HepG2 (cell line): ENCODE measurements around the gene RMI2. TPM values are rescaled to one million over a fixed set of nuclear protein-coding genes. Genes with fewer than 3 reads are reported as not detected.

Experiments used
- BRF2 ChIP-seq: sonication (generic); formaldehyde crosslinking; IDR thresholded peaks from 2 replicates; pipeline ENCODE4 v1.8.1; 2022; ENCODE audit warnings: mild to moderate bottlenecking, missing genetic modification reagents
- CHD2 ChIP-seq: IDR thresholded peaks from 2 replicates; pipeline ENCODE4 v1.6.1; 2011; ENCODE audit warnings: low read depth, low read length, improper control_type of control experiment
- ETV6 ChIP-seq: sonication (generic); formaldehyde crosslinking; conservative IDR thresholded peaks from 2 replicates; pipeline ENCODE4 v1.4.0; 2020; ENCODE audit warnings: missing genetic modification reagents
- FOXP4 ChIP-seq: sonication (generic); formaldehyde crosslinking; IDR thresholded peaks from 2 replicates; pipeline ENCODE4 v1.4.0; 2020; ENCODE audit warnings: missing genetic modification reagents
- GATA4 ChIP-seq: sonication (generic); IDR thresholded peaks from 2 replicates; pipeline ENCODE4 v1.6.1; 2016; ENCODE audit warnings: antibody characterized with exemption, low read depth, borderline replicate concordance
- IKZF4 ChIP-seq: sonication (generic); formaldehyde crosslinking; IDR thresholded peaks from 2 replicates; pipeline ENCODE4 v1.5.1; 2020; ENCODE audit warnings: borderline replicate concordance, mild to moderate bottlenecking, low read depth, missing genetic modification reagents; ENCODE audit errors: not compliant biosample characterization
- KDM3A ChIP-seq: IDR thresholded peaks from 2 replicates; pipeline ENCODE4 v1.6.1; 2018; ENCODE audit warnings: low read depth, missing compliant biosample characterization
- NBN ChIP-seq: fragments of 450-650 bp; conservative IDR thresholded peaks from 2 replicates; pipeline ENCODE4 v1.6.1; 2017
- NFE2 ChIP-seq: sonication (generic); formaldehyde crosslinking; IDR thresholded peaks from 2 replicates; pipeline ENCODE4 v1.4.0; 2020; ENCODE audit warnings: missing genetic modification reagents
- PBX2 ChIP-seq: IDR thresholded peaks from 2 replicates; pipeline ENCODE4 v1.6.1; 2016; ENCODE audit warnings: control low read depth
- RAD21 ChIP-seq: fragments of 450-650 bp; formaldehyde crosslinking; IDR thresholded peaks from 2 replicates; pipeline ENCODE4 v1.5.0; 2020; ENCODE audit warnings: mild to moderate bottlenecking
- RBM39 ChIP-seq: fragments of 200-400 bp; formaldehyde crosslinking; IDR thresholded peaks from one replicate; pipeline ENCODE4 v1.6.1; 2018; ENCODE audit warnings: antibody characterized with exemption, mild to moderate bottlenecking, low read depth, low read length; ENCODE audit not compliant: poor library complexity, severe bottlenecking
- REL ChIP-seq: sonication (generic); formaldehyde crosslinking; conservative IDR thresholded peaks from 2 replicates; pipeline ENCODE4 v1.8.0; 2022; ENCODE audit warnings: mild to moderate bottlenecking, missing genetic modification reagents, moderate library complexity
- RNF2 ChIP-seq: fragments of 450-650 bp; conservative IDR thresholded peaks from 2 replicates; pipeline ENCODE4 v1.6.1; 2016; ENCODE audit warnings: low read depth
- SOX5 ChIP-seq: IDR thresholded peaks from 2 replicates; pipeline ENCODE4 v1.6.1; 2016; ENCODE audit warnings: borderline replicate concordance
- SP1 ChIP-seq, 2 experiments: fragments of 450-650 bp in 1 of 2; sonication (generic) in 1 of 2; formaldehyde crosslinking in 1 of 2; IDR thresholded peaks; 2 replicates each; pipeline versions ENCODE4 v1.4.0 to v1.6.1; 2016 to 2020; ENCODE audit warnings: missing genetic modification reagents in 1 of 2
- TBL1XR1 ChIP-seq: fragments of 150-350 bp; IDR thresholded peaks from 2 replicates; pipeline ENCODE4 v1.6.1; 2014; ENCODE audit warnings: borderline replicate concordance, low read length; ENCODE audit not compliant: partially characterized antibody
- TOE1 ChIP-seq: sonication (generic); formaldehyde crosslinking; IDR thresholded peaks from 2 replicates; pipeline ENCODE4 v1.4.0; 2020; ENCODE audit warnings: mild to moderate bottlenecking, missing genetic modification reagents
- ZFAT ChIP-seq: sonication (generic); formaldehyde crosslinking; conservative IDR thresholded peaks from 2 replicates; pipeline ENCODE4 v1.8.1; 2023; ENCODE audit warnings: missing genetic modification reagents, inconsistent platforms
- ZMYM2 ChIP-seq: sonication (generic); formaldehyde crosslinking; IDR thresholded peaks from 2 replicates; pipeline ENCODE4 v1.8.0; 2022; ENCODE audit warnings: mild to moderate bottlenecking, missing genetic modification reagents
- ZNF264 ChIP-seq: sonication (generic); formaldehyde crosslinking; IDR thresholded peaks from 2 replicates; pipeline ENCODE4 v1.4.0; 2020; ENCODE audit warnings: missing genetic modification reagents
- ZNF414 ChIP-seq: sonication (generic); formaldehyde crosslinking; IDR thresholded peaks from 2 replicates; pipeline ENCODE4 v1.5.0; 2020; ENCODE audit warnings: missing genetic modification reagents
- ZNF484 ChIP-seq: sonication (generic); formaldehyde crosslinking; IDR thresholded peaks from 2 replicates; pipeline ENCODE4 v1.5.1; 2020; ENCODE audit warnings: mild to moderate bottlenecking, low read depth, missing genetic modification reagents, borderline replicate concordance
- ZNF616 ChIP-seq: sonication (generic); formaldehyde crosslinking; IDR thresholded peaks from 2 replicates; pipeline ENCODE4 v1.5.0; 2020; ENCODE audit warnings: low read depth, mild to moderate bottlenecking, missing genetic modification reagents
- ZNF773 ChIP-seq: sonication (generic); formaldehyde crosslinking; IDR thresholded peaks from 2 replicates; pipeline ENCODE4 v1.4.0; 2020; ENCODE audit warnings: missing genetic modification reagents, borderline replicate concordance
- ZSCAN9 ChIP-seq: IDR thresholded peaks from 2 replicates; pipeline ENCODE4 v1.6.1; 2016; ENCODE audit warnings: borderline replicate concordance
- polyA plus RNA-seq, 8 experiments: library from polyadenylated mRNA; depleted of rRNA in 3 of 8; stranded (reverse) in 7 of 8; unstranded in 1 of 8; fragments of >200 nt; fragmentation: Illumina TruSeq in 4 of 8; extraction: Trizol in 4 of 8; gene quantifications; 2 replicates each; pipeline versions ENCODE4 v1.2.1 to v1.2.3, GENCODE V29; 2011 to 2016; ENCODE audit warnings: low read depth in 4 of 8, missing spikeins in 1 of 8, mixed read lengths in 1 of 8; ENCODE audit not compliant: insufficient read depth in 1 of 8
- total RNA-seq, 5 experiments: library from RNA; depleted of rRNA; stranded (reverse); fragments of >200 nt; fragmentation: Illumina TruSeq; extraction: Trizol; gene quantifications; 2 replicates each; pipeline ENCODE4 v1.2.3, GENCODE V29; 2016; ENCODE audit warnings: low read depth in 1 of 5

Gene RMI2
- total and polyA plus RNA-seq, 2 of the 13 experiments (the other 11 are each of a cell fraction or from before 2014, with no cell fraction given), result 24.5 to 55.7 TPM

GRCh38 chr16:11297492-11298142 lies 47.6 kb upstream of the RMI2 start (continued):
- TF ChIP-seq TBL1XR1 (no peak), RNF2 (no peak), RAD21 (CRISPR knock-in tag) (peak; percentile 39; the same call in 1 of the 2 replicates), ZNF264 (CRISPR knock-in tag) (no peak; the same call in 1 of the 2 replicates), SP1 (IDR thresholded peaks at IDR 0.05) (no peak), SP1 (CRISPR knock-in tag; IDR thresholded peaks at IDR 0.05) (peak; percentile 22; the same call in 1 of the 2 replicates), CHD2 (no peak), ZNF773 (CRISPR knock-in tag) (no peak; the same call in 1 of the 2 replicates), BRF2 (CRISPR knock-in tag) (no peak), ZNF484 (CRISPR knock-in tag) (no peak), NFE2 (CRISPR knock-in tag) (peak; percentile 34; the same call in 1 of the 2 replicates), TOE1 (CRISPR knock-in tag) (no peak; the same call in 1 of the 2 replicates), ZFAT (CRISPR knock-in tag) (no peak), KDM3A (peak; percentile 59; the same call in 1 of the 2 replicates), ZMYM2 (CRISPR knock-in tag) (peak; percentile 33; the same call in 1 of the 2 replicates), GATA4 (no peak; the same call in 1 of the 2 replicates), ZNF616 (CRISPR knock-in tag) (peak; percentile 95; the same call in 1 of the 2 replicates), RBM39 (peak; percentile 80), ETV6 (CRISPR knock-in tag) (0 out of 2 replicates have a peak, but pooled peaks have one; percentile 69), ZSCAN9 (CRISPR knock-in tag) (no peak), PBX2 (no peak), ZNF414 (CRISPR knock-in tag) (peak; percentile 88; the same call in 1 of the 2 replicates), IKZF4 (CRISPR knock-in tag) (peak; percentile 70), REL (peak; percentile 70; the same call in 1 of the 2 replicates), SOX5 (CRISPR knock-in tag) (peak; percentile 54; the same call in 1 of the 2 replicates), FOXP4 (CRISPR knock-in tag) (peak; percentile 65; the same call in 1 of the 2 replicates), NBN (no peak)
